ENCODE results near the gene ASB6.

ASB6 gene

GRCh38 chr9:129623331-129623730 lies 18.6 kb downstream of the ASB6 start:
- no peak for TF ChIP-seq Cebpa-rat (IDR thresholded peaks at IDR 0.05)
- Histone ChIP-seq H3K9me3 (replicated peaks in 1 of 11) (no peaks in the 10 kb centered on the region), H3K4me3 (no peak overlapping the region), H3K9ac (peak overlapping the region in 6 of 11 experiments; percentile 1 to 98 (median 91); a peak in 10 of 22 replicates), H4K20me1 (peaks cover 8 to 19% (median 14%) of the 10 kb centered on the region in 11 experiments; a peak in 21 of 22 replicates), H3K36me3 (peaks cover 1 to 10% (median 7%) of the 10 kb centered on the region in 11 experiments; a peak in 17 of 22 replicates), H3K4me1 (peaks cover 47 to 84% (median 75%) of the 10 kb centered on the region in 10 experiments), H3K27me3 (peaks cover 6 to 32% (median 29%) of the 10 kb centered on the region in 11 experiments; a peak in 21 of 22 replicates), H3K27ac (peak overlapping the region in 10 of 11 experiments; percentile 25 to 99 (median 97); a peak in 20 of 22 replicates), H3K4me2 (peak overlapping the region; percentile 84 to 100 (median 94); a peak in 21 of 22 replicates)

GRCh38 chr9:129620669-129621295 lies 21.2 kb downstream of the ASB6 start, which contains the start of gene C9orf50:
TSS of gene C9orf50 (minus strand) at chr9:129621101. CDS start at chr9:129620574, 527 bp downstream.
- peak within 1 kb of the TSS; percentile 56 to 74 (median 62) for H3K4me3 ChIP-seq
- H3K9ac ChIP-seq = peak within 1 kb of the TSS; percentile 67 to 84 (median 79)
- peak within 1 kb of the TSS; percentile 30 to 78 (median 72); a peak in 21 of 22 replicates for H3K27ac ChIP-seq
- no peaks in the 10 kb centered on the region for H3K36me3 ChIP-seq
- H3K4me2 ChIP-seq = peak within 1 kb of the TSS; percentile 88 to 99 (median 96)
- H3K9me3 ChIP-seq (replicated peaks in 1 of 11) = no peaks in the 10 kb centered on the region
- H3K27me3 ChIP-seq = peaks cover 6 to 32% (median 29%) of the 10 kb centered on the region in 11 experiments; a peak in 21 of 22 replicates
- H4K20me1 ChIP-seq = no peaks in the 10 kb centered on the region
- no peak for TF ChIP-seq Cebpa-rat (IDR thresholded peaks at IDR 0.05)
- peaks cover 33 to 66% (median 61%) of the 10 kb centered on the region in 10 experiments for H3K4me1 ChIP-seq

DNA sequence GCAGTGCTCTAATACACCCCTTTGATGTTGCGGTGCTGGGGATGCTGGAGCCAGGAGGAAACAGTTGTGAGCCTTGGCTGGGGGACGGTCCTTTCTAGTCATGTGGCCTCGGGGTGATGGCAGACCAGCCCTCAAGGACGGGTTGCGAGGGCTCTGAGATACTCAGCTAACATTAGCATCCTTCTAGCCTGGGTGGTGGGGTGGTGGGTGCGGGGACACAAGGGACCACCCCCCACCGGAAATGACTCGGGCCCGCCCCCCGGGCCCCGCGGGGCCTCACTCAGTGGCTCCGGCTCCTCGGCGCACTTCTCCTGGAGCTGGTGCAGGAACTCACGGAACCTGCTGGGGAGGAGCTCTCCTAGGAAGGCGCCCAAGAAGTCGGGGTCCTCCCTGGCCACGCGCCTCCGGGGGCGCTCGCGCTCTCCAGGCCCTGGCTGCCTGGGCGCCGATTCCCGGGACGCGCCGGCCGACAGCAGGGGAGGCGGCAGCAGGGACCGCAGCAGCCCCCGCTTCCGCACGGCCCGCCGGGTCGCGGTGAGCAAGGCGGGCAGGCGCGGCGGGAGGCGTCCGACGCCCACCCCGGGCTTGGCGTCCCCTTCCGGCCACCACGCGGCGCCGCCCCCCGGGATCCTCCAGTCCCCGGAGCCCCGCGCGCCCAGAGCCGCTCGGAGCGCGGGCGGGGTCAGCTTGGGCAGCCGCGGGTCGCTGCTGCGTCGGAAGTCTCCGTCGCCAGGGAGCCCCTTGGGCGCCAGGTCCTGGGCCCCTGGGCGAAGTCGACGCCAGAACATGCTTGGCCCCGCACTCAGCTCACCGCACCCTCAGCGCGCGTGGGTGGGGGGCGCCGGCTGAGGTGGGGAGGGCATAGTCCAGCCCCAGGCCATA lies 21.9 kb downstream of the ASB6 start:
- H3K36me3 ChIP-seq = no peaks in the 10 kb centered on the region
- H3K27ac ChIP-seq = peak overlapping the region; percentile 30 to 78 (median 72); a peak in 21 of 22 replicates
- H3K4me2 ChIP-seq = peak overlapping the region; percentile 88 to 99 (median 96)
- H3K4me3 ChIP-seq = peak overlapping the region; percentile 56 to 74 (median 62)
- peaks cover 26 to 66% (median 58%) of the 10 kb centered on the region in 10 experiments for H3K4me1 ChIP-seq
- no peak for TF ChIP-seq Cebpa-rat (IDR thresholded peaks at IDR 0.05)
- peaks cover 6 to 32% (median 29%) of the 10 kb centered on the region in 11 experiments; a peak in 21 of 22 replicates for H3K27me3 ChIP-seq
- peak overlapping the region; percentile 67 to 84 (median 79) for H3K9ac ChIP-seq
- no peaks in the 10 kb centered on the region for H3K9me3 ChIP-seq (replicated peaks in 1 of 11)
- H4K20me1 ChIP-seq = no peaks in the 10 kb centered on the region

DNA sequence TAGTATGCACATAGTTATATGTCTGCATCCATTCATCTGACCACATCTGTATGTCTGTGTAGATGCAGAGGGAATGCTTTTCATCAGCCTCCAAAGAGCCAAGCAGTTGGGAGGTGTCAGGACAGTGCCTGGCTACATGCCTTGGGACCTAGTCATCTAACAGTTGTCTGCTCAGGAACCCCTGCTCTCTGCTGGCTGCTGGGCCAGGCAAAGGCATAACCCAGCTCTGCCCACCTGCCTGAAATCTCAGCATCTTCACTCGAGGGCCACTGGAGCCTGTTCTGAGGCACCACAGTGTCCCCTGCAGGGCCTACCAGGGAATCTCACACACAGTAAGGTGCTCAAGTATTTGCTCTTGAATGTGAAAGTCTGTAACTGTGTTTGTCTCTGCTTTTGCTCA lies 24.8 kb downstream of the ASB6 start:
- TF ChIP-seq Cebpa-rat (IDR thresholded peaks at IDR 0.05) = no peak
- Histone ChIP-seq H3K27ac (no peak overlapping the region), H3K9ac (no peak overlapping the region), H3K4me2 (no peak overlapping the region), H3K4me3 (no peak overlapping the region), H4K20me1 (no peaks in the 10 kb centered on the region), H3K9me3 (replicated peaks in 1 of 11) (no peaks in the 10 kb centered on the region), H3K36me3 (no peaks in the 10 kb centered on the region), H3K27me3 (peaks cover 6 to 32% (median 29%) of the 10 kb centered on the region in 11 experiments; a peak in 21 of 22 replicates), H3K4me1 (peaks cover 31 to 66% (median 61%) of the 10 kb centered on the region in 10 experiments)

DNA sequence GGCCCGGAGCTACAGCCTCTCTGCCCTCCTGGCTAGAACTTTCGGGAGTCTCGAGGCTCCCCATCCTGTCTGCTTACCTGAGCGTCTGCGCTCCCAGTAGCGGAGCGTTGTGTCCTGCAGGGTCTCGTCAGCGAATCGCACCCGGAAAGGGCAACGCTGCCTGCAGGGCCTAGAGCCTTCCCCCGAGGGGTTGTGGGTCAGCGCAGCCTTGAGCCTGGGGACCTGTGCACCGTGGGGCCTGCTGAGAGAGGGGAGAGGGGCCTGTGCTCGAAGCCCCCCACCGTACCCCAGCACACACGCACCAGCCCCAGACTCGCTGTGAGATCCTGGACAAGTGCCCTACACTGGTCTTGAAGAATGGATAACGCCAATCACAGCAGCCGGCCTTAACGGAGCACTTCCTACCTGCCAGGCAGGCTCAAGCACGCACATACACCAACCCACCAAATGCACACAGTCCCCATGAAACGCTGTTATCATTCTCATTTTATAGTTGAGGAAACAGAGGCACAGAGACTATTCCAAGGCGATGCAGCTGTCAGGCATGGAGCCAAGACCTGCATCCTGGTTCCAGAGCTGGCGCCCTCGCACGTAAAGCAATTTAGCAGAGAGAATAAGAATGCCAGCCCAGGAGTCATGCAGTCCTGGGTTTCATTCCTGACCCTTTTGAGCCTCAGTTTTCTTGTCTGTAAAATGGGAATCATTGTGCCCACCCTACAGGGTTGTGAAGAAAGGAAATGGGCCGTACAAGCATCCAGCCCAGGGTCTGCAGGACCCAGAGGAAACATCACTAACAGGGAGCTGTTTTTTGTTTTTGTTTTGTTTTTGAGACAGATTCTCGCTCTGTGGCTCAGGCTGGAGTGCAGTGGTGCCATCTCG lies 26.3 kb downstream of the ASB6 start:
- no peak overlapping the region for H3K9ac ChIP-seq
- H4K20me1 ChIP-seq = no peaks in the 10 kb centered on the region
- no peak overlapping the region for H3K27ac ChIP-seq
- H3K27me3 ChIP-seq = peaks cover 2 to 18% (median 15%) of the 10 kb centered on the region in 11 experiments; a peak in 20 of 22 replicates
- no peak for TF ChIP-seq Cebpa-rat (IDR thresholded peaks at IDR 0.05)
- H3K4me2 ChIP-seq = peak overlapping the region in 6 of 11 experiments; percentile 92 to 98 (median 96); a peak in 7 of 22 replicates
- peaks cover 38 to 68% (median 62%) of the 10 kb centered on the region in 10 experiments for H3K4me1 ChIP-seq
- no peak overlapping the region for H3K4me3 ChIP-seq
- no peaks in the 10 kb centered on the region for H3K9me3 ChIP-seq (replicated peaks in 1 of 11)
- no peaks in the 10 kb centered on the region for H3K36me3 ChIP-seq

DNA sequence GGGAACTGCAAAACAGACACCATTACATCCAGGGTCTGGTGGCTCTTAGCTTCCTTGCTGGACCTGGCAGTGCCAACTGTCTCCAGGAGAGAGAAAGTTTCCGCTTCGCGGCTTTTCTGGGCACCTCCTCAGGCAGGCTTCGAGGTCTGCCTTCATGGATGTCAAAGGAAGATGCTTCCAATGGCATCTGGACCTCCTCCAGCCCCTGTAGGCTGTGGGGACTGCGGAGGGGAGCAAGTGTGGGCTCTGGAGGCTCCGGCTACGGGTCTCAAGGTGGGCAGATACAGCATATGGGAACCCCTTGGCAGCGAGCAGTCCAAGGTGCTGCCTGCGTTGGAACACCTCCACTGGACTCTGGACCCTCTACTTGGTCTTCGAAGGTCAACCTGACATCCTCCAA lies 27.0 kb downstream of the ASB6 start:
- no peak overlapping the region for H3K27ac ChIP-seq
- peaks cover 0 to 11% (median 8%) of the 10 kb centered on the region in 11 experiments; a peak in 17 of 22 replicates for H3K27me3 ChIP-seq
- H4K20me1 ChIP-seq = no peaks in the 10 kb centered on the region
- H3K9me3 ChIP-seq (replicated peaks in 1 of 11) = no peaks in the 10 kb centered on the region
- H3K9ac ChIP-seq = no peak overlapping the region
- H3K4me2 ChIP-seq = peak overlapping the region in 9 of 11 experiments; percentile 92 to 99 (median 96); a peak in 16 of 22 replicates
- no peaks in the 10 kb centered on the region for H3K36me3 ChIP-seq
- peaks cover 34 to 63% (median 57%) of the 10 kb centered on the region in 10 experiments for H3K4me1 ChIP-seq
- no peak for TF ChIP-seq Cebpa-rat (IDR thresholded peaks at IDR 0.05)
- H3K4me3 ChIP-seq = no peak overlapping the region

- no peaks in the 10 kb centered on the region for H4K20me1 ChIP-seq
- H3K4me2 ChIP-seq = peak overlapping the region; percentile 67 to 99 (median 96)
- H3K9me3 ChIP-seq (replicated peaks in 1 of 11) = no peaks in the 10 kb centered on the region
- peak overlapping the region; percentile 4 to 74 (median 38); a peak in 16 of 22 replicates for H3K9ac ChIP-seq
- H3K36me3 ChIP-seq = no peaks in the 10 kb centered on the region
- no peak for TF ChIP-seq Cebpa-rat (IDR thresholded peaks at IDR 0.05)
- no peaks in the 10 kb centered on the region for H3K27me3 ChIP-seq
- H3K4me3 ChIP-seq = peak overlapping the region in 4 of 10 experiments; percentile 18 to 42 (median 35); a peak in 5 of 20 replicates
- peak overlapping the region in 9 of 11 experiments; percentile 30 to 74 (median 53); a peak in 14 of 22 replicates for H3K27ac ChIP-seq
- H3K4me1 ChIP-seq = peaks cover 45 to 69% (median 63%) of the 10 kb centered on the region in 10 experiments
Measured at GRCh38 chr9:129613520-129614175, 28.3 kb downstream of the ASB6 start.
